K562 treated with DMSO at 1 percent for 24 hours (cell line): ENCODE data around the gene LAMB2. TPM values are rescaled to one million over a fixed set of nuclear protein-coding genes. Genes with fewer than 3 reads are reported as not detected.

Experiments used
- total RNA-seq: library from RNA; unstranded; fragments of 300-600 nt; gene quantifications from 2 replicates; pipeline ENCODE4 v1.2.3, GENCODE V29; 2022; ENCODE audit warnings: low read depth; ENCODE audit not compliant: insufficient read depth

Gene LAMB2
- 33.5 and 36.3 TPM in 2 replicates for total RNA-seq

GRCh38 chr3:49132437-49133225, at the start of gene LAMB2:
Gene LAMB2, minus strand, starts transcription at chr3:49133050. Its CDS starts 183 bp downstream, at chr3:49132867.

GRCh38 chr3:49171119-49171774, 38.4 kb upstream of the LAMB2 start, which contains the start of gene KLHDC8B:
Gene KLHDC8B, plus strand, starts transcription at chr3:49171598. Its CDS starts 1,172 bp downstream, at chr3:49172770.

GRCh38 chr3:49165771-49166751, 33.2 kb upstream of the LAMB2 start, which contains the start of gene CCDC71:
Gene CCDC71, minus strand, starts transcription at chr3:49166331. Its CDS starts 2,123 bp downstream, at chr3:49164208.

GRCh38 chr3:49120438-49121131, 12.3 kb downstream of the LAMB2 start, which contains the start of gene USP19:
Gene USP19, minus strand, starts transcription at chr3:49120823. Its CDS starts 1,678 bp downstream, at chr3:49119145.

GRCh38 chr3:49104427-49105291, 28.2 kb downstream of the LAMB2 start, which contains the start of gene QARS1:
Gene QARS1, minus strand, starts transcription at chr3:49104757. Its CDS starts 24 bp downstream, at chr3:49104733.

GRCh38 chr3:49093853-49094767, 38.7 kb downstream of the LAMB2 start, which contains the start of gene QRICH1:
Gene QRICH1, minus strand, starts transcription at chr3:49094071. Its CDS starts 17,054 bp downstream, at chr3:49077017.

Other genes starting within 250 kb of the LAMB2 start
- 15.8 and 16.9 TPM in 2 replicates for gene SLC25A20, start 234.2 kb downstream of the LAMB2 start, total RNA-seq
- gene ARIH2, start 214.2 kb downstream of the LAMB2 start, total RNA-seq = 54.7 and 59.3 TPM in 2 replicates
- 0.71 and 1.1 TPM in 2 replicates for gene P4HTM, start 142.8 kb downstream of the LAMB2 start, total RNA-seq
- gene WDR6, start 125.7 kb downstream of the LAMB2 start, total RNA-seq = 98.0 and 98.5 TPM in 2 replicates
- 19.5 TPM in 2 replicates for gene DALRD3, start 114.5 kb downstream of the LAMB2 start, total RNA-seq
- gene NDUFAF3, start 110.9 kb downstream of the LAMB2 start, total RNA-seq = 51.3 and 57.7 TPM in 2 replicates
- 231 and 234 TPM in 2 replicates for gene IMPDH2, start 103.7 kb downstream of the LAMB2 start, total RNA-seq
- gene QRICH1, start 39.0 kb downstream of the LAMB2 start, total RNA-seq = 37.9 and 40.6 TPM in 2 replicates
- 615 and 618 TPM in 2 replicates for gene QARS1, start 28.3 kb downstream of the LAMB2 start, total RNA-seq
- gene USP19, start 12.2 kb downstream of the LAMB2 start, total RNA-seq = 55.9 and 58.4 TPM in 2 replicates
- 15.7 and 17.0 TPM in 2 replicates for gene CCDC71, start 33.3 kb upstream of the LAMB2 start, total RNA-seq
- 46.2 and 53.9 TPM in 2 replicates for gene KLHDC8B, start 38.5 kb upstream of the LAMB2 start, total RNA-seq
- gene C3orf62, start 144.2 kb upstream of the LAMB2 start, total RNA-seq = 4.0 and 6.1 TPM in 2 replicates
- 14.1 and 14.5 TPM in 2 replicates for gene USP4, start 207.0 kb upstream of the LAMB2 start, total RNA-seq
- gene GPX1, start 225.3 kb upstream of the LAMB2 start, total RNA-seq = not detected in 2 replicates